ENCODE data around the gene FAM181B.

DNA sequence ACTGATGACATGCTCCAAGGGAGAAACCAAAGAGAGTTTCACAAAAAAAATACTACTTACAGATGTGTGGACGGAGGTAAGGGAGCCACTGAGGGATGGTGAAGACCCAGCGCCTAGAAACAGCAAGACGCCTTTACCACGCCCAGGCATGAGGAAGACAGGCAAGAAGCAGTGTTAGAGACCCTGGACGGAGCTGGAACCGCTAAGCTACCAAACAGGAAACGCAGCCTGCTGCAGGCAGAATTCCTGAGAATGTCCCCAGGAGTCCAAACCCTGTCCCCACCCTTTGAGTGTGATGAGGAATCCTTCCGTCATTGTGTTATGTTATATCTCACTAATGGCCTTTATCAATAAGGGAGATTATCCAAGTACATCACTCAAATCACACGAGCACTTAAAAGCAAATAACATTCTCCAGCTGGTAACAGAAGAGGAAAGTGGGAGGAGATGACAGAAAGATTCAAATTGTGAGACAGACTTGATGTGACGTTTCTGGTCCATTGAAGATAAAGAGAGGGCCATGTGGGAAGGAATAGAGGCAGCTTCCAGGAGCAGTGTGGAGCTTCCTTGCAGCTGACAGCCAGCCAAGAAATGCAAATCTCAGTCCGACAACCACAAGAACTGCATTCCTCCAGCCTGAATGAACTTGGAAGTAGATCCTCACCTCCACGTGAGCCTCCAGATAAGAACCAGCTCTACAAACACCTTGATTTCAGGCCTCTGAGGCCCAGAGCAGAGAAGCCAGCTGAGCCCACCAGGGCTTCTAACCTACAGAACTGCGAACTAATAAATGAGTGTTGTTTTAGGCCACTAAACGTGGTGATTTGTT lies 19.1 kb downstream of the FAM181B start:
- TF ChIP-seq EZH2 (IDR thresholded peaks at IDR 0.05; ENCODE audit: low read length, missing control alignments): no peak
- TF ChIP-seq, protein P1, sequence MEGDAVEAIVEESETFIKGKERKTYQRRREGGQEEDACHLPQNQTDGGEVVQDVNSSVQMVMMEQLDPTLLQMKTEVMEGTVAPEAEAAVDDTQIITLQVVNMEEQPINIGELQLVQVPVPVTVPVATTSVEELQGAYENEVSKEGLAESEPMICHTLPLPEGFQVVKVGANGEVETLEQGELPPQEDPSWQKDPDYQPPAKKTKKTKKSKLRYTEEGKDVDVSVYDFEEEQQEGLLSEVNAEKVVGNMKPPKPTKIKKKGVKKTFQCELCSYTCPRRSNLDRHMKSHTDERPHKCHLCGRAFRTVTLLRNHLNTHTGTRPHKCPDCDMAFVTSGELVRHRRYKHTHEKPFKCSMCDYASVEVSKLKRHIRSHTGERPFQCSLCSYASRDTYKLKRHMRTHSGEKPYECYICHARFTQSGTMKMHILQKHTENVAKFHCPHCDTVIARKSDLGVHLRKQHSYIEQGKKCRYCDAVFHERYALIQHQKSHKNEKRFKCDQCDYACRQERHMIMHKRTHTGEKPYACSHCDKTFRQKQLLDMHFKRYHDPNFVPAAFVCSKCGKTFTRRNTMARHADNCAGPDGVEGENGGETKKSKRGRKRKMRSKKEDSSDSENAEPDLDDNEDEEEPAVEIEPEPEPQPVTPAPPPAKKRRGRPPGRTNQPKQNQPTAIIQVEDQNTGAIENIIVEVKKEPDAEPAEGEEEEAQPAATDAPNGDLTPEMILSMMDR (conservative IDR thresholded peaks at IDR 0.05 in 1 of 2, IDR thresholded peaks at IDR 0.05 in 1 of 2; ENCODE audit: low read depth in 1 of 2, low read length in 2 of 2): no peak

Data from fibroblast of lung (primary cell).